ENCODE measurements around the gene SOX11. TPM values are rescaled to one million over a fixed set of nuclear protein-coding genes. Genes with fewer than 3 reads are reported as not detected.

Gene SOX11
- total and polyA plus RNA-seq, 2 of the 8 experiments (the other 6 are each of a cell fraction or from before 2014, with no cell fraction given): 9.0 to 55.6 TPM

GRCh38 chr2:5736050-5736449 lies 43.9 kb downstream of the SOX11 start:
- Histone ChIP-seq H3K9ac (replicated peaks in 1 of 4; ENCODE audit: extremely low read depth in 1 of 4, low read depth in 3 of 4, low read length in 3 of 4) (no peak overlapping the region), H4K5ac (ENCODE audit: insufficient read length, low read depth, low read length) (no peak overlapping the region), H4K8ac (ENCODE audit: extremely low read depth, insufficient read depth, low read length) (no peak overlapping the region), H4K91ac (replicated peaks; ENCODE audit: insufficient read length, low read length) (no peak overlapping the region), H3K4ac (replicated peaks; ENCODE audit: insufficient read length, low read depth, low read length) (no peak overlapping the region), H2BK20ac (ENCODE audit: low read length) (no peak overlapping the region; the same call in 1 of the 2 replicates), H3K23ac (ENCODE audit: insufficient read length) (no peak overlapping the region), H3K27me3 (replicated peaks in 1 of 4; ENCODE audit: control insufficient read depth in 3 of 4, extremely low read depth in 1 of 4, insufficient read depth in 3 of 4, low read length in 3 of 4) (peaks cover 0 to under 1% (median 0%) of the 10 kb centered on the region in 4 experiments; a peak in 1 of 7 replicates), H4K20me1 (replicated peaks in 1 of 2; ENCODE audit: control insufficient read depth in 1 of 2, insufficient read depth in 2 of 2, low read length in 2 of 2) (no peaks in the 10 kb centered on the region), H3K18ac (ENCODE audit: extremely low read depth, low read length) (no peak overlapping the region; the same call in 1 of the 2 replicates), H3K56ac (replicated peaks; ENCODE audit: insufficient read length, low read depth, low read length) (no peak overlapping the region), H2BK5ac (ENCODE audit: low read depth, low read length) (no peak overlapping the region), H2BK120ac (replicated peaks; ENCODE audit: low read depth, low read length) (no peak overlapping the region), H2BK15ac (ENCODE audit: low read length) (no peak overlapping the region), H3K9me3 (ENCODE audit: insufficient read depth in 2 of 2, low read depth in 1 of 2, low read length in 1 of 2) (no peaks in the 10 kb centered on the region), H3K4me1 (replicated peaks in 1 of 4; ENCODE audit: control insufficient read depth in 3 of 4, insufficient read depth in 4 of 4, low read length in 3 of 4) (no peaks in the 10 kb centered on the region; a peak in 1 of 7 replicates), H3K79me1 (ENCODE audit: low read depth, low read length) (no peaks in the 10 kb centered on the region), H3K4me3 (ENCODE audit: extremely low read depth in 1 of 4, insufficient read depth in 2 of 4, low read depth in 3 of 4, low read length in 4 of 4) (no peak overlapping the region), H3K14ac (ENCODE audit: insufficient read length) (no peak overlapping the region), H3K27ac (ENCODE audit: low read depth, low read length) (no peak overlapping the region), H2AFZ (ENCODE audit: low read length) (no peak overlapping the region), H2AK5ac (ENCODE audit: low read depth, low read length) (no peak overlapping the region), H2BK12ac (ENCODE audit: low read depth, low read length) (no peak overlapping the region), H3K23me2 (ENCODE audit: low read depth, low read length) (no peaks in the 10 kb centered on the region; the same call in 1 of the 2 replicates), H3K4me2 (ENCODE audit: insufficient read depth in 1 of 2, low read depth in 2 of 2, low read length in 2 of 2) (no peak overlapping the region), H3K36me3 (ENCODE audit: control insufficient read depth in 2 of 4, insufficient read depth in 4 of 4, low read length in 3 of 4) (no peaks in the 10 kb centered on the region; a peak in 1 of 8 replicates), H3K79me2 (ENCODE audit: control insufficient read depth in 1 of 2, insufficient read depth in 2 of 2, low read length in 2 of 2) (no peaks in the 10 kb centered on the region)
- ChIA-PET CTCF (ENCODE audit: partially characterized antibody) (interaction anchor here (1.0 kb wide), 1 partner anchor 10 kb away, joined by 4 read pairs; no protein-coding TSS in a partner anchor), POLR2A (ENCODE audit: partially characterized antibody) (no interaction called here)
- DNase-seq (ENCODE audit: low read depth in 1 of 2, low spot score in 2 of 2): no peak
- WGBS, 2 experiments (ENCODE audit: extremely low coverage in 1 of 2, insufficient coverage in 1 of 2, insufficient read length in 1 of 2, insufficient replicate concordance in 2 of 2, low coverage in 1 of 2, low lambda C conversion rate in 2 of 2, missing lambda C conversion rate in 1 of 2): 79% methylated on average over 5 of the region's 5 CpGs; no CpG with 5 or more reads in 1 of the 2 experiments
- TF ChIP-seq, protein P1, sequence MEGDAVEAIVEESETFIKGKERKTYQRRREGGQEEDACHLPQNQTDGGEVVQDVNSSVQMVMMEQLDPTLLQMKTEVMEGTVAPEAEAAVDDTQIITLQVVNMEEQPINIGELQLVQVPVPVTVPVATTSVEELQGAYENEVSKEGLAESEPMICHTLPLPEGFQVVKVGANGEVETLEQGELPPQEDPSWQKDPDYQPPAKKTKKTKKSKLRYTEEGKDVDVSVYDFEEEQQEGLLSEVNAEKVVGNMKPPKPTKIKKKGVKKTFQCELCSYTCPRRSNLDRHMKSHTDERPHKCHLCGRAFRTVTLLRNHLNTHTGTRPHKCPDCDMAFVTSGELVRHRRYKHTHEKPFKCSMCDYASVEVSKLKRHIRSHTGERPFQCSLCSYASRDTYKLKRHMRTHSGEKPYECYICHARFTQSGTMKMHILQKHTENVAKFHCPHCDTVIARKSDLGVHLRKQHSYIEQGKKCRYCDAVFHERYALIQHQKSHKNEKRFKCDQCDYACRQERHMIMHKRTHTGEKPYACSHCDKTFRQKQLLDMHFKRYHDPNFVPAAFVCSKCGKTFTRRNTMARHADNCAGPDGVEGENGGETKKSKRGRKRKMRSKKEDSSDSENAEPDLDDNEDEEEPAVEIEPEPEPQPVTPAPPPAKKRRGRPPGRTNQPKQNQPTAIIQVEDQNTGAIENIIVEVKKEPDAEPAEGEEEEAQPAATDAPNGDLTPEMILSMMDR (IDR thresholded peaks at IDR 0.05; ENCODE audit: control extremely low read depth in 1 of 3, insufficient read depth in 1 of 3, low read depth in 1 of 3, low read length in 3 of 3): no peak
- TF ChIP-seq TEAD4 (IDR thresholded peaks at IDR 0.05; ENCODE audit: low read depth, low read length) (no peak), CBX8 (IDR thresholded peaks at IDR 0.05; ENCODE audit: borderline replicate concordance, low read depth, low read length) (no peak), NRF1 (IDR thresholded peaks at IDR 0.05; ENCODE audit: low read depth, low read length) (no peak), RXRA (IDR thresholded peaks at IDR 0.05; ENCODE audit: insufficient read depth, low read depth, low read length) (no peak), RNF2 (IDR thresholded peaks at IDR 0.05; ENCODE audit: borderline replicate concordance, low read depth, low read length, missing control alignments, poor library complexity, severe bottlenecking) (no peak)
- TF ChIP-seq, protein P2, sequence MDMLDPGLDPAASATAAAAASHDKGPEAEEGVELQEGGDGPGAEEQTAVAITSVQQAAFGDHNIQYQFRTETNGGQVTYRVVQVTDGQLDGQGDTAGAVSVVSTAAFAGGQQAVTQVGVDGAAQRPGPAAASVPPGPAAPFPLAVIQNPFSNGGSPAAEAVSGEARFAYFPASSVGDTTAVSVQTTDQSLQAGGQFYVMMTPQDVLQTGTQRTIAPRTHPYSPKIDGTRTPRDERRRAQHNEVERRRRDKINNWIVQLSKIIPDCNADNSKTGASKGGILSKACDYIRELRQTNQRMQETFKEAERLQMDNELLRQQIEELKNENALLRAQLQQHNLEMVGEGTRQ (IDR thresholded peaks at IDR 0.05; ENCODE audit: low read length): no peak
- FAIRE-seq: no peak
